SKM-1 (cell line): ENCODE measurements around the gene CACNA1C.

Experiments
- DNase-seq: peaks from one replicate; lab custom pipeline; 2025; ENCODE audit not compliant: unreplicated experiment; lab: John Stamatoyannopoulos, UW

CACNA1C gene

DNA sequence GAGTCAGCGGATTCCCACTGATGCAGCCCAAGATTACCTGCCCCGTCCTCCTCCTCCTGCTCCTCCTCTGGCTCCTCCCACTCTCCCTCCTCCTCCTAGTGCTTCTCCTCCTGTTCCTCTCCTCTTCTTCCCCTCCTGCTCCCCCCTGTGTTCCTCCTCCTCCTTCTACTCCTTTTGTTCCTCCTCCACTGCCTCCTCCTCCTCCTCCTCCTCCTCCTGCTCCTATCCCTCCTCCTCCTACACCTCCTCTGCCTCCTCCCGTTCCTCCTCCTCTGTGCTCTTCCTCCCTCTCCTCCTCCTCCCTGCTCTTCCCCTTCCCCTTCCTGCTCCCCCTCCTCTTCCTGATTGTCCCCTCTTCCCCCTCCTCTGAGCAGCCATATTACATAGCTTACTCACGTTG lies 141.3 kb downstream of the CACNA1C start:
- DNase-seq: no peak

- no peak for DNase-seq
These were observed 141.8 kb downstream of the CACNA1C start for GRCh38 chr12:2194571-2194970.

DNA sequence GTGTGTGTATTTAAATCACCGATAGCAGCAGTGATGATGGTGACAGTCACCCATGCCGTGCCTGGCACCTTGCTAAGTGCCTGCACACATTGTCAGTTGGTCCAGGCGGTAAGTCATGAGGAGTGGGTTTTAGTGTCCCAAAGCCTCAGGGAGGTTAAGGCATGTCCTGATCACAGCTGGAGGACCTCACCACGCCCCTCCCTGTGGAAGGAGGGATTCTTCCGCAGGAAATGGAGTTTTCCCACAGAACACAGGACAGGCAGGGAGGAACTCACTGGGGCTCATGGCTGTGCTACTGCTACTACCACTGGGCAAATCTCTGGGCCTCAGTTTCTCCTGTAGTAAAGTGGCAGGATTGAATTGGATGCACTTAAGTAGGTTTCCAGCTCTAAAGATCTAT lies 142.3 kb downstream of the CACNA1C start:
- DNase-seq: no peak

DNA sequence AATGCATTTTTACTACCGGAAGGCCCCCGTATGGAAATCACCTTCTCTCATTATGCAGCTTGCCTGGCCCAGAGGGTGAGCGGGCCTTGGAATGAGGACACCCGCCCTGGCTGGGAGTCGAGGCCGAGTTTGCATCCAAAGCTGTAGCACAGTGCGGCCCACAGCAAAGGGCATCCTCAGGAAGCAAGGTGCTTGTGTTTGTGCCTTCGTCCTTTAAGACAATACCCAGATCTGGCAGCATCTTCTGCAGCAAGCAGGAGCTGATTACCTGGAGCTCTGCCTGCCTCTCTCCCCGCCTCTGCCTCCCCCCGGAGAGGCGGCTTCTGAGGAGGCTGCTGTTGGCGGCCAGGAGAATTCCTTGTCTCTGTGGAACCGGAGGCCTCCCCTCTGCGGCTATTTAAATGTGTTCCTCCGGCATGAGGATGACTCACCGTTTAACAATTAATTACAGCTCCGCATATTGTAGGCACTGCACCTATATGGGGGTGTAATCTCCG lies 145.3 kb downstream of the CACNA1C start:
- DNase-seq: no peak

DNA sequence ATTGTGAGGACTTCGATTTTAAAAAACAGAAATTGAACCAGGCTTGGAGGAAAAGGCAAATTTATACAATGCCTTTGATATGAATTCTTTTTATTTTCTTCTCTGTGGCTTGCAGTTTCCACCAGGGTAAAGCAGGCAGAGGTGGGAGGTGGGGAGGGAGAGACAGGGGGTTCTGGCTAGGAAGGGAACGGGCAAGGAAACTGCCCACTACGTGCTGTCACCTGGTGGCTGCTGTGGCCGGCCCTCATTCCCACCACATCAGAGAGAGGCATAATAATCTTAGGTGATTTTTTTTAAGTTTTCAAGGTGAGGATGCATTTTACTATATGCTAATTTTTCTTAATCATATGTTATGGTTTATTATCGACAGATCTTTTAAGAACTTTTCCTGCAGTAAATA lies 145.8 kb downstream of the CACNA1C start:
- no peak for DNase-seq

DNA sequence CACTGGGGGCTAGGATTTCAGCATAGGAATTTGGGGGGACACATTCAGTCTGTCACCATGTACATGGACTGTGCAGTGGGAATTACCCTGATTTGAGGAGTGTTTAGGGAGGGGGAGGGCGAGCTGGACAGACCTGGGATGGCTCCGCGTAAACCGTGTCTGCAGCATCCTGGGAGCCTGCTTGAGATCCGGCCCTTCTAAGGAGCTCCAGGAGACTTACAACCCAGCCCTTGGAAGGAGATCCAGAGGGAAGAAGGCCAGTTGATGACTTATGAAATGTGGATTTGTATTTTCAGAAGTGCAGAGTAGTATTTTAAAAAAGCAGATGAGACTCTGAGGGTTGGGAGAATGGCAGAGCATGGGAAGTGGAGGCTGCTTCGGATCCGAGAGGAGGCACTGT lies 153.2 kb downstream of the CACNA1C start:
- no peak for DNase-seq

DNA sequence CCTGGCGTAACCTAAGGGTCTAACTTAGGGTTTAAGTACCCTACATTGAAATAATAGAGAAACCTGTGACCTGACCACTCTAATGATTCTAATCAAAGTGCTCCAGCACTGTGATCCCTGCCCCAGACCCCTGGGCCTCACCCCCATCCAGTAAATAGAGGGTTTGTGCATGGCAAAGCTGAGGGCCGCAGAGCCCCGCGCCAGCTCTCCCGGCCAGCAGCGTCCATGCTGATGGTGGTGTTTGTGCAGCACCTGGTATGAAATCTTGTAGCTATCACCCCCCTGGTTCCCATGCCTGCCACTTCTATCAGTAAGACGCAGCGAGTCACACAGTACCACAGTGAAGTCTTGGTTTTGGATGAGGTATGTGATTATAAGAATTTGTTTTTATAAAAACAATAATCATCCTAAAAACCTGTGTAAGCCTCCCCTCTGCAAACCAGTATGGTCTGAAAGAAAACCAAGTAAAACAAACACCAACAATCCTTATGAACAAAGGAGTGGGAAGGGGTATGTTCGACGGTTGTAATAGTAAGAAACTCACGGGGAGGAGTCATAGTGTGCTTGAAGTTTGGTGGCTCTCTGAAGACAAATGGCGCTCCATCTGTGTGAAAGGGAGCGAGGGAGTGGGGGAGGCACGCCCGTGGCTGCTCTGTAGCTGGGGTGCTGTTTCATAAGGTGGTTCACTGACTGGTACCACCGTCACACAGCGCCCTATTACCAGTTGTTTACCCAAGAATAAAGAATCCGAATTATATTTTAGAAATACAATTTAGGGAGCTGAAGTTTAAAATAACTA lies 156.2 kb downstream of the CACNA1C start:
- no peak for DNase-seq

DNA sequence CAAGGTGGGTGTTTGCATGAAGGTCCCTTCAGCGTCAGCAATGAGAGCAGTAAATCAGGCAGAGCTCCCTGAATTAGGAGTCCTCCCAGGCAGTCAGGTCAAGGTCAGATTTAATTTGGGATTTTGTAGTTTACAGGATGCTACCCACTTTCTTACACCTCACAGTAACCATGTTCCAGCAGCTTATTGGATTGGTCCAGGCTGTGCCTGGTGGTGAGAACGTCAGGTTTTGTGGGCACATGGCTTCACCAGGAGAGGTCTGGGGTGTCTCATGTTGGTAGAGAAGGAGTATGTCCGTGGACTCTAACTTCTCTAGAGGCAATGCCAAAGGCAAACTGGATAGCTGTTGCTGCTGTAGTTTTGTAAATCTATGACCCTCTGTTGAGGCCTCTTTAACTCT lies 158.3 kb downstream of the CACNA1C start:
- DNase-seq: no peak

- no peak for DNase-seq
These were observed 159.8 kb downstream of the CACNA1C start for GRCh38 chr12:2212537-2212936.

- no peak for DNase-seq
These were observed 160.4 kb downstream of the CACNA1C start for GRCh38 chr12:2212971-2213869.

DNA sequence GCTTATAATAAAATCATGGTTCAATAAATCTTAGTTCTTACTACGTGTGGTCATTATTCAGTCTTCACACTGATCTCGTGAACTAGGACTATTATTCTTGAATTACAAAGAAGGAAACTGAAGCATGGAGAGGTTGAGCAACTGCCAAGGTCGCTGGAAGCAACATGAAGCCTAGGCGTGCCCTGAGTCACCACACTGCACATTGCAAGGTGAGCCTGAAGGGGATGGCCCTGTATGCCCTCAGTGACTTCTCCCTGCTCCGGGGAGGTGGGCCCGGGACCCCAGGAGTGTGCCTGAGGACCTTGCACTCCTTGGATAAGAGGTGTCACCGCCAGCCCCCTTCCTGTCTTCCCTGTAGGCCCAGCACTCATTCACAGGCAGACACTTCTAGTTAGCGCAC lies 161.6 kb downstream of the CACNA1C start:
- no peak for DNase-seq

- DNase-seq: no peak
These were observed 163.1 kb downstream of the CACNA1C start for GRCh38 chr12:2215709-2216560.

GRCh38 chr12:2218706-2219105 lies 165.9 kb downstream of the CACNA1C start:
- no peak for DNase-seq

- no peak for DNase-seq
These were observed 168.3 kb downstream of the CACNA1C start for GRCh38 chr12:2221030-2221621.

- no peak for DNase-seq
These were observed 169.9 kb downstream of the CACNA1C start for GRCh38 chr12:2222691-2223090.

DNA sequence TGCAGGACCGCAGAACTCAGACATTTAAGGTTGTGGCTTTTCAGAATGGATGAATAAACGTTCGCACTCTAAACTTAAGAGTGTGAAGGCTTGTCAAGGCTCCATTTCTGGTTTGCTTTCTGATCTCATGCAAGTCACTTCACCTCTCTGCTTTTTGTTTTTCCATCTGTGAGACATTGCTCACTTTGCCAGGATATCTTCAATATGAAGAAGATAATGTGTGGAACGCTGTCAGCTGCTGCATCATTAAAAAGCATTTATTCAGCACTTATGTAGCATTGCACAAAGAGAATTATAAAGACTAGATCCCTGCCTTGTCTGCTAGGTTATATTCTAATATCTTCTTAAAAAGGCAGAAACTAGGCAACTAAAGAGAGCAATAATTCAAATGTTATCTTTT lies 172.2 kb downstream of the CACNA1C start:
- DNase-seq: no peak

GRCh38 chr12:2225696-2226095 lies 172.9 kb downstream of the CACNA1C start:
- no peak for DNase-seq

DNA sequence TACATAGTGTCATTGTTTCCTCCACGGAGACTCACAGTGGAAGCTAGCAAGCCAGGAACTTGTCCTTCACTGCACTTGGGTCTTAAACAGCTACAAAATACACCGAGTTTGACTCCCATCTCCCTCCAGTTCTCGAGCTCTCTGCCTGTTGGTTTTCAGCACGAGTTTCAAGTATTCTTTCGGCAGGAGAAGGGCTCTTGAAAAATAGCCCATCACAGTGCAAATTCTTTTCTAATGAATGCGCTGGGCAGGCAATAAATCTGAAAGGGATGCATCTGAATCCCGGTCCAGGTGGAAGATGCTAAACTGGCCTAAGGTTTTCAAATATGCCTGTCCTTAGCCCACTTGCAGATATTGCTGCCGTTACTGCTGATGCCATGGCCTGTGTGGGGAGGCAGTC lies 173.9 kb downstream of the CACNA1C start:
- no peak for DNase-seq

GRCh38 chr12:2227360-2227759 lies 174.6 kb downstream of the CACNA1C start:
- no peak for DNase-seq

- DNase-seq: no peak
These were observed 175.7 kb downstream of the CACNA1C start for GRCh38 chr12:2228535-2228934.
